A673 (cell line): Measurements from ENCODE around the gene KIAA0319L. TPM values are rescaled to one million over a fixed set of nuclear protein-coding genes. Genes with fewer than 3 reads are reported as not detected.
"Not testable (repeated sequence)": the region's sequence is repeated elsewhere in the genome, so short reads cannot be mapped to it uniquely, and the experiment has no call there.

Source experiments
- BruUV-seq: library from RNA; stranded (reverse); fragments of 400-500 nt; replicated peaks from 2 replicates; lab custom pipeline; 2021; lab: Mats Ljungman, UMichigan
- CTCF ChIA-PET: fragments of 300-600 bp; sonication (Branson Sonifier 250); formaldehyde crosslinking; loops from one replicate; lab custom pipeline; 2022; ENCODE audit warnings: antibody characterized with exemption; lab: Charles Lee
- POLR2A ChIA-PET: fragments of 300-600 bp; sonication (Branson Sonifier 250); formaldehyde crosslinking; loops from one replicate; lab custom pipeline; 2022; ENCODE audit warnings: antibody characterized with exemption; ENCODE audit not compliant: low non-redundant PET; lab: Charles Lee
- DNase-seq: peaks from one replicate; pipeline ENCODE4 v3.0.0-alpha.2; 2015; ENCODE audit warnings: low spot score
- H3K27ac ChIP-seq: fragments of 200-600 bp; sonication (generic); 2 replicates; pipeline ENCODE4 v1.5.1; 2016; ENCODE audit warnings: mixed run types, low read depth, mild to moderate bottlenecking, mixed read lengths, antibody characterized with exemption, low read length; ENCODE audit not compliant: poor library complexity, severe bottlenecking
- H3K27me3 ChIP-seq: fragments of 200-600 bp; sonication (generic); replicated peaks from 2 replicates; pipeline ENCODE4 v1.6.1; 2017; ENCODE audit warnings: mixed run types, low read depth, mild to moderate bottlenecking, mixed read lengths, antibody characterized with exemption, low read length; ENCODE audit not compliant: insufficient read depth, poor library complexity
- H3K36me3 ChIP-seq: fragments of 200-600 bp; sonication (generic); 2 replicates; pipeline ENCODE4 v1.6.1; 2016; ENCODE audit warnings: mixed run types, mild to moderate bottlenecking, mixed read lengths, antibody characterized with exemption, low read length; ENCODE audit not compliant: insufficient read depth, poor library complexity, severe bottlenecking
- H3K4me1 ChIP-seq: fragments of 200-600 bp; sonication (generic); 2 replicates; pipeline ENCODE4 v1.6.1; 2017; ENCODE audit warnings: mixed run types, mild to moderate bottlenecking, mixed read lengths, antibody characterized with exemption, low read length; ENCODE audit not compliant: insufficient read depth, poor library complexity, severe bottlenecking
- H3K4me3 ChIP-seq: fragments of 200-600 bp; sonication (generic); 2 replicates; pipeline ENCODE4 v1.5.1; 2016; ENCODE audit warnings: low read depth, mixed run types, mild to moderate bottlenecking, mixed read lengths, low read length; ENCODE audit not compliant: poor library complexity, severe bottlenecking
- H3K9me3 ChIP-seq: fragments of 200-600 bp; sonication (generic); 2 replicates; pipeline ENCODE4 v1.6.1; 2016; ENCODE audit warnings: mixed run types, low read depth, mild to moderate bottlenecking, mixed read lengths, antibody characterized with exemption, low read length; ENCODE audit not compliant: poor library complexity, severe bottlenecking
- CTCF ChIP-seq: fragments of 300-800, 200-600 bp; sonication (generic); conservative IDR thresholded peaks from 2 replicates; pipeline ENCODE4 v1.5.1; 2017; ENCODE audit warnings: low read depth, mild to moderate bottlenecking, antibody characterized with exemption, low read length, moderate library complexity, mixed read lengths
- EZH2 ChIP-seq: fragments of 200-600 bp; sonication (generic); IDR thresholded peaks from 2 replicates; pipeline ENCODE4 v1.6.1; 2017; ENCODE audit warnings: borderline replicate concordance, low read depth, mild to moderate bottlenecking, mixed read lengths, antibody characterized with exemption, low read length; ENCODE audit not compliant: poor library complexity, severe bottlenecking
- intact Hi-C: fragments of 100-400 bp; cut with micrococcal nuclease; formaldehyde crosslinking; loops from one replicate; pipeline ENCODE4 v1.10.0; 2022; ENCODE audit not compliant: unreplicated experiment
- total RNA-seq: library from RNA; stranded (reverse); gene quantifications from 2 replicates; pipeline ENCODE4 v1.2.3, GENCODE V29; 2021

KIAA0319L gene
- total RNA-seq, 1 experiment from 2014 or later = 33.7 TPM

DNA sequence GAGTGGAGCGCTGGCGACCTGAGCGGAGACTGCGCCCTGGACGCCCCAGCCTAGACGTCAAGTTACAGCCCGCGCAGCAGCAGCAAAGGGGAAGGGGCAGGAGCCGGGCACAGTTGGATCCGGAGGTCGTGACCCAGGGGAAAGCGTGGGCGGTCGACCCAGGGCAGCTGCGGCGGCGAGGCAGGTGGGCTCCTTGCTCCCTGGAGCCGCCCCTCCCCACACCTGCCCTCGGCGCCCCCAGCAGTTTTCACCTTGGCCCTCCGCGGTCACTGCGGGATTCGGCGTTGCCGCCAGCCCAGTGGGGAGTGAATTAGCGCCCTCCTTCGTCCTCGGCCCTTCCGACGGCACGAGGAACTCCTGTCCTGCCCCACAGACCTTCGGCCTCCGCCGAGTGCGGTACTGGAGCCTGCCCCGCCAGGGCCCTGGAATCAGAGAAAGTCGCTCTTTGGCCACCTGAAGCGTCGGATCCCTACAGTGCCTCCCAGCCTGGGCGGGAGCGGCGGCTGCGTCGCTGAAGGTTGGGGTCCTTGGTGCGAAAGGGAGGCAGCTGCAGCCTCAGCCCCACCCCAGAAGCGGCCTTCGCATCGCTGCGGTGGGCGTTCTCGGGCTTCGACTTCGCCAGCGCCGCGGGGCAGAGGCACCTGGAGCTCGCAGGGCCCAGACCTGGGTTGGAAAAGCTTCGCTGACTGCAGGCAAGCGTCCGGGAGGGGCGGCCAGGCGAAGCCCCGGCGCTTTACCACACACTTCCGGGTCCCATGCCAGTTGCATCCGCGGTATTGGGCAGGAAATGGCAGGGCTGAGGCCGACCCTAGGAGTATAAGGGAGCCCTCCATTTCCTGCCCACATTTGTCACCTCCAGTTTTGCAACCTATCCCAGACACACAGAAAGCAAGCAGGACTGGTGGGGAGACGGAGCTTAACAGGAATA lies 20.1 kb upstream of the KIAA0319L start:
- BruUV-seq = no TSS peak

GRCh38 chr1:35576766-35577070 lies 19.5 kb upstream of the KIAA0319L start:
- H3K4me1 ChIP-seq, intact Hi-C loops, H3K27ac ChIP-seq, H3K36me3 ChIP-seq, POLR2A ChIA-PET, BruUV-seq, H3K9me3 ChIP-seq, H3K4me3 ChIP-seq, DNase-seq, H3K27me3 ChIP-seq, CTCF ChIA-PET: not testable (repeated sequence)

More for the DNA sequence above, 20.1 kb upstream of the KIAA0319L start:
- TF ChIP-seq CTCF (no peak), EZH2 (no peak)
- Histone ChIP-seq H3K27ac (no peak overlapping the region), H3K4me1 (no peaks in the 10 kb centered on the region), H3K9me3 (no peaks in the 10 kb centered on the region), H3K27me3 (no peaks in the 10 kb centered on the region), H3K4me3 (no peak overlapping the region), H3K36me3 (no peaks in the 10 kb centered on the region)
- POLR2A ChIA-PET = no interaction called here
- no peak for DNase-seq
- intact Hi-C loops = no loop called here
- CTCF ChIA-PET = no interaction called here

GRCh38 chr1:35576061-35576765 lies 19.0 kb upstream of the KIAA0319L start:
- no peak for DNase-seq
- BruUV-seq = no TSS peak
- Histone ChIP-seq H3K4me1 (no peaks in the 10 kb centered on the region), H3K27ac (no peak overlapping the region), H3K9me3 (no peaks in the 10 kb centered on the region), H3K4me3 (no peak overlapping the region), H3K27me3 (no peaks in the 10 kb centered on the region), H3K36me3 (no peaks in the 10 kb centered on the region)
- ChIA-PET CTCF (no interaction called here), POLR2A (no interaction called here)
- TF ChIP-seq CTCF = no peak
- intact Hi-C loops = no loop called here
